Stimulated activated CD8-positive, alpha-beta memory T cell treated with anti-CD3 and anti-CD28 coated beads, Interleukin-4, amount 100 ng/mL, for 24 hours (primary cell): Measurements from ENCODE around the gene GFOD1.
A peak's percentile ranks its signal among the peaks of the same experiment; 100 is the strongest.
"Not testable (repeated sequence)": the region's sequence is repeated elsewhere in the genome, so short reads cannot be mapped to it uniquely, and the experiment has no call there.

Experiments
- DNase-seq: peaks from one replicate; pipeline ENCODE4 v3.0.0-alpha.2; 2020; ENCODE audit warnings: low read depth

Gene GFOD1

GRCh38 chr6:13354331-13355042, 132.9 kb downstream of the GFOD1 start:
- no peak for DNase-seq

- no peak for DNase-seq
These were observed 135.2 kb downstream of the GFOD1 start for GRCh38 chr6:13352165-13352564.

DNA sequence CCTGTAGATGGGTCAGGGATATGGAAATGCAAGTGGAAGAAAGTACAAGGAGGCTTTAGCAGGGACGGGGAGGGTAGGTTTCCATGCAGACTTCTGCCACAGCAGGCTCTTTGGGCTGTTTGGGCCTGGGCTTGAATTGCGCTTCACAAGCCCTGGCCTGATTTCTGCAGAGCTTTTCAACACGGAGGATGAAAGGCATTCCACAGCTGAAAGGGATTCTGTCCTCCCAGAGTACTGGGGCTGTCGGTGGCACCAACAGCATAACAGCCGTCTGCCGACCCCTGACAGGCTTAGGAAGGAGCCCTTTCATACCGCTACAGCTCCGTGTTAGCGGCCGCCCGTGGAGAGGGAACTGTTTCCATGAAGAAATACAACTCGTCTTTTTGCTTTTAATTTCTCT, 136.1 kb downstream of the GFOD1 start:
- no peak for DNase-seq

- no peak for DNase-seq
These were observed 137.4 kb downstream of the GFOD1 start for GRCh38 chr6:13349811-13350506.

DNA sequence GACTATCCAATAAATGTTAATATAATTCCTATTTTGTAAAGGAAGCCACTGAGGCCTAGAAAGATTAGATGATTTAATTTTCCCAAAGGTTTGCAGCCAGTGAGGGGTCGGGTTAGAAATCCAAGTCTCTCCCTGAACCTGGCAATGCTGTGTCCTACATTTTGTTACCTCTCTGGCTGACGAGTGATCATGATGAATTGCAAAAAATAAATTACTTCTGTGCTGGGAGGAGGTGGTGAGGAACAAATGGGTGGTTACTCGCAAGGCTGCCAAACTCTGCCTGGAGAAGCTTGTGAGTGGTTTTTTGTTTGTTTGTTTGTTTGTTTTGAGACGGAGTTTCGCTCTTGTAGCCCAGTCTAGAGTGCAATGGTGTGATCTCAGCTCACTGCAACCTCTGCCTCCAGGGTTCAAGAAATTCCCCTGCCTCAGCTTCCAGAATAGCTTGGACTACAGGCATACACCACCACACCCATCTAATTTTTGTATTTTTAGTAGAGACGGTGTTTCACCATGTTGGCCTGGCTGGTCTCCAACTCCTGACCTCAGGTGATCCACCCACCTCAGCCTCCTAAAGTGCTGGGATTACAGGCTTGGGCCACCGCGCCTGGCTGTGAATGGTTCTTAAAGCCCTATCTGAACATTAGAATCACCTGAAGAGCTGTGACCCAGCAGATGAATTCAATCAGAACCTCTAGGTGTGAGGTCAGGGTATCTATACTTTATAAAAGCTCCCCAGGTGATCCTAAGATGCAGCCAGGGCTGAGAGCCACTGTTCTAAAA, 138.9 kb downstream of the GFOD1 start:
- DNase-seq = no peak

DNA sequence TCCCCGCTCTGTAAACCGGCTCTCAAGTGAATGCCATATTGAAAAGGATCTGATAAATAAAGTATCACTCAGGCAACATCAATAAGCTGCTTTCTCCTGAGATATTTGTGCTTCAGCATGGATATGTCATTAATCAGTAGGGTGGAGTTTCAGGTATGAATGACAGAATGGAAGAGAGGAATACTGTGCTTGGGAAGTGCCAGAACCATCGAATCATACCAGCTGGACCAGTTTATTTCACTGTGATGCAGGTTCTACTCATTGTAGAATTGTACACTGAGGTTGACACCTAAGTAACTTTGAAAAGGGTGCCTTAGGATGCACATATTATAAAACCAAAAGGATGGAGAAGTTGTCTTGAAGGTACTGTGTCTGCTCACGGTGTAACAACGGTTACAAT, 141.2 kb downstream of the GFOD1 start:
- DNase-seq = no peak

- no peak for DNase-seq
These were observed 144.9 kb downstream of the GFOD1 start for GRCh38 chr6:13342414-13343019.

DNA sequence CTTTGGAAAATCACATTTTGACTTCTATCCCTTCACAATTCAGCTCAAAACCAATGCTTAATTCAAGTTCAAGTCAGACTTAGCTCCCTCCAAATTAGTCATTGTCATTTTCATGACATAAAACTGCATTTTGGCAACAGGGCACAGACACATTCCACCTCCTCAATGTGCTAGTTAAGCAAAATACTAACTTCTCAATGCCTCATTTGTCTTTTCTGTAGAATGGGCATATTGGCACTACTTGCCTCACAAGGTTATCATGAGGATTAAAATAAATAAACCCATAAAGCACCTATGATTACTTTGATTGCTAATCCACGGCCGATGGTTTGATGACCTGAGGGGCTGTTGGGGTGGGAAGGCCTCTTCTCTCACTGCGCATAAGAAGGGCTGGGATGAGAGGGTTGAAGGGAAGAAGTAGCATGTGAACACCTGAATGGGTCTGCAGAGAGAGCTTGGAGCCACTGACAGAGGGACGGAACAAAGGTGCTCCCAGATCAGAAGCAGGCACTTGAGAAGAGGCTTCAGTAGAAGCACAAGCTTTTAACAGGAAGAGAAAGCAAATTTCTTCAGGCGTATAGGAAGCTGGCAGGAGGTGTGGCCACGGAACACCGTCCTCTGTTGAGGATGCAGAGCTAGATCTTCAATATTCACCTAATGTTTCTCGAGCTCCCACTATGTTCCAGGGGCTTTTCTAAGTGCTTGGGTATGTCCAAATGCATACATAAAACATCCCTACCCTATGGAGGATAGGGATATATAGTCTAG, 147.4 kb downstream of the GFOD1 start:
- no peak for DNase-seq

- no peak for DNase-seq
These were observed 149.4 kb downstream of the GFOD1 start for GRCh38 chr6:13338038-13338437.

- peak; percentile 43 for DNase-seq
These were observed 150.8 kb downstream of the GFOD1 start for GRCh38 chr6:13336553-13336952.

GRCh38 chr6:13334953-13335352, 152.4 kb downstream of the GFOD1 start:
- no peak for DNase-seq

GRCh38 chr6:13332349-13332706, 155.1 kb downstream of the GFOD1 start:
- DNase-seq = no peak

- no peak for DNase-seq
These were observed 155.7 kb downstream of the GFOD1 start for GRCh38 chr6:13331516-13332348.

DNA sequence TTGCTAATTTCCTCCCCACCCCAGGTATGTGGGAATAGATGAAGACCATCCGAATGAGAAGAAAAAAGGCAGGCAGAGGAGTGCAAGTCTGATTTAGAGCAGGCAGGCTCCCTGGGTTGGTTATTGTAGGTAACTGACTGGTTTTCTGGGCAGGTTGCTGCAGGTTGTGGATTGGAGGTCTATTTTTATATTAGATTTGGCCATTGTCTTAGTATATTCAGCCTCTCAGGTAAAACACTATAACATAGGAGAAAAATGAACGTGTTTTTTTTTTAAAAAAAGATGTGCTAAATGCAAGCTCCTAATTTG, 158.6 kb downstream of the GFOD1 start:
- no peak for DNase-seq

GRCh38 chr6:13328076-13328874, 159.1 kb downstream of the GFOD1 start, which contains the start of gene TBC1D7:
TSS of gene TBC1D7 (minus strand) at chr6:13328537. CDS start at chr6:13326898, 1,639 bp downstream.
- DNase-seq = peak; percentile 90

GRCh38 chr6:13327691-13328075, 159.7 kb downstream of the GFOD1 start:
- DNase-seq = no peak

DNA sequence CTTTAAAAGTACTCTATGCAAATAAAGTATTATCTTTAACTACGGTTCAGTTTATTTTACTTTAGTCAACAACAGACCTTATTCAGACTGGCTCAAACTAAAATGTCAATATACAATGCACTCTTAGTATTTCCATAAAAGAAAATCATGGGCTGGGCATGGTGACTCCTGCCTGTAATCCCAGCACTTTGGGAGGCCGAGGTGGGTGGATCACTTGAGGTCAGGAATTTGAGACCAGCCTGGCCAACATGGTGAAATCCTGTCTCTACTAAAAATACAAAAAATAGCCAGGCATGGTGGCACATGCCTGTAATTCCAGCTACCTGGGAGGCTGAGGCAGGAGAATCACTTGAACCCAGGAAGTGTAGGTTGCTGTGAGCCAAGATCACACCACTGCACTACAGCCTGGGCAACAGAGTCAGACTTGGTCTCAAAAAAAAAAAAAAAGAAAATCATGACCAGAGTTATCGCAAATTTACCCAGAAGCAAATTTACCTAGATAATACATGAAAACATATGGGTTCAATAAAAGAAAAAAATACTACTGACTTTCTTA, 161.3 kb downstream of the GFOD1 start:
- not testable (repeated sequence) for DNase-seq

DNA sequence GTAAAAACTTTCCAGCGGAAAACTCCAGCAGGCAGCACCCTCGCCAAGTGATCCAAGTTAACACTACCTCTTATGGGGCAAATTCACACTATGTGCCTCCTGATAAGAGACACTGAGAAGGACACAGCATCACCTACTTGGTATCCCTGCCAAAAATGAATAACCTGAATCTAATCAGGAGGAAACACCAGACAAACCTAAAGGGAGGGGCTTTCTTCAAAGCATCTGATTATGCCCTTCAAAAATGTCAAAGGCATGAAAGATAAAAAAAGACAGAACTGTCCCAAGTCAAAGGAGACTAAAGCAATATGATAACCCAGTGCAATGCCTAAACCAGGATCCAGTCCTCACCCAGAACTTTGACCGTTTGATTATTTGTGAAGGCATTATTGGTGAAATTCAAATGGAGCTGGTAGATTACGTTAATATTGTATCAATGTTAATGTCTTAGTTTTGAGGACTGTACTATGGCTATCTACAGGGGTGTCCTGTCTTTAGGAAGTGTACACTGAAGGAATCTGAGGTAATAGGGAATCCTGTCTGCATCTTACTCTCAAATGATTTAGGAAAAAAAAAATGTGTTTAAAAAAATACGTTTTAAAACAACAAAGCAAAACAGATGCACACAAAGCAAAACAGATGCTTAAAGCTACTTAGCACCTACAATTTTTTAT, 167.4 kb downstream of the GFOD1 start:
- no peak for DNase-seq

DNA sequence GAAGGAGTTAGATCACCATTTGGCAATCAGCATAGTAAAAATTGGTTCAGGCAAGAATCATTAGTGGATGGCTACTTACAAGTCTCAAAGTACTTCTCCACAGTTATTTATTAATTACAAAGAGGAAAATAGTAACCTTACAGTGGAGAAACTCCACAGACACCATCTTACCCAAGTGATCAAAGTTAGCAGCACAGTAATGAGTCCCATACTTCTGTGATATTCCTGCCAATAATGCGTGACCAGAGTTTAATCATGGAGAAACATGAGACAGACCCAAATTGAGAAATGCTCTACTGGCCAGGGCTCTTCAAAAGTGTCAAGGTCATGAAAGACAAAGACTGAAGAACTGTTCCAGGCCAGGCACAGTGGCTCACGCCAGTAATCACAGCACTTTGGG, 168.6 kb downstream of the GFOD1 start:
- no peak for DNase-seq
